HepG2 (cell line): ENCODE results near the gene PRKCZ. TPM values are rescaled to one million over a fixed set of nuclear protein-coding genes. Genes with fewer than 3 reads are reported as not detected.
A peak's percentile ranks its signal among the peaks of the same experiment; 100 is the strongest.

Experiments used
- ATAC-seq: fragments of 200-7000 bp; cut with Tn5 transposase; 3 replicates; pipeline ENCODE4 v1.9.1; 2020; ENCODE audit warnings: mild to moderate bottlenecking, moderate library complexity
- BruUV-seq: library from RNA; stranded (reverse); fragments of 400-500 nt; replicated peaks from 2 replicates; lab custom pipeline; 2021; lab: Mats Ljungman, UMichigan
- CTCF ChIA-PET: fragments of 300-600 bp; formaldehyde crosslinking; extraction: SDS; loops from one replicate; lab custom pipeline; 2021; ENCODE audit warnings: low total read pairs, inconsistent platforms, low intra/inter-chr PET ratio; lab: Yijun Ruan, JAX
- POLR2A ChIA-PET: fragments of 350-600 bp; sonication (Branson Sonifier 250); formaldehyde crosslinking; loops from one replicate; lab custom pipeline; 2020; ENCODE audit warnings: antibody characterized with exemption, inconsistent platforms; lab: Yijun Ruan, JAX
- DNase-seq: peaks from one replicate; pipeline ENCODE4 v3.0.0-alpha.2; 2015; ENCODE audit warnings: low spot score
- FAIRE-seq: peaks from 3 replicates; lab custom pipeline; 2011; peaks lifted over from hg19 to GRCh38; lab: Jason Lieb, UNC
- H2AFZ ChIP-seq: one replicate; pipeline ENCODE4 v1.6.1; 2011; ENCODE audit warnings: low read length, inconsistent platforms
- H3K27ac ChIP-seq: fragments of 300-600 bp; 3 replicates; pipeline ENCODE4 v1.8.0; 2011; ENCODE audit warnings: mixed run types, mild to moderate bottlenecking, mixed read lengths, low read length, inconsistent platforms; ENCODE audit not compliant: insufficient read depth; ENCODE audit errors: extremely low read length
- H3K27me3 ChIP-seq, 2 experiments: fragments of 200-600 bp in 1 of 2; 2 replicates in 1 of 2; 3 replicates in 1 of 2; pipeline versions ENCODE4 v1.6.0 to v1.8.0; 2011; ENCODE audit warnings: low read length in 2 of 2, mild to moderate bottlenecking in 2 of 2, moderate library complexity in 2 of 2, inconsistent platforms in 1 of 2; ENCODE audit not compliant: insufficient read depth in 2 of 2, control insufficient read depth in 1 of 2
- H3K36me3 ChIP-seq, 2 experiments: fragments of 200-600 bp in 1 of 2; replicated peaks in 1 of 2; 2 replicates in 1 of 2; 3 replicates in 1 of 2; pipeline versions ENCODE4 v1.5.1 to v1.8.0; 2011; ENCODE audit warnings: low read length in 2 of 2, inconsistent platforms in 1 of 2; ENCODE audit not compliant: insufficient read depth in 2 of 2, control insufficient read depth in 1 of 2
- H3K4me1 ChIP-seq: 2 replicates; pipeline ENCODE4 v1.5.1; 2012; ENCODE audit warnings: low read length, inconsistent platforms; ENCODE audit not compliant: insufficient read depth
- H3K4me2 ChIP-seq: 2 replicates; pipeline ENCODE4 v1.6.0; 2011; ENCODE audit warnings: low read depth, low read length, inconsistent platforms
- H3K4me3 ChIP-seq, 3 experiments: fragments of 200-600 bp in 1 of 3; sonication (generic), shearing (Covaris generic) in 1 of 3; replicated peaks in 1 of 3; 2 replicates each; pipeline ENCODE4 v1.5.1; 2011 to 2016; ENCODE audit warnings: low read length in 3 of 3, inconsistent platforms in 2 of 3, low read depth in 2 of 3, mild to moderate bottlenecking in 2 of 3, control low read depth in 1 of 3, mixed read lengths in 1 of 3; ENCODE audit not compliant: insufficient read depth in 1 of 3
- H3K79me2 ChIP-seq: one replicate; pipeline ENCODE4 v1.6.1; 2011; ENCODE audit warnings: low read length, inconsistent platforms; ENCODE audit not compliant: insufficient read depth
- H3K9ac ChIP-seq: 2 replicates; pipeline ENCODE4 v1.6.0; 2011; ENCODE audit warnings: mild to moderate bottlenecking, low read depth, low read length, inconsistent platforms; ENCODE audit not compliant: insufficient read depth
- H3K9me3 ChIP-seq: 2 replicates; pipeline ENCODE4 v1.5.1; 2012; ENCODE audit warnings: mild to moderate bottlenecking, low read length
- H4K20me1 ChIP-seq: 2 replicates; pipeline ENCODE4 v1.6.0; 2011; ENCODE audit warnings: inconsistent platforms, mild to moderate bottlenecking, low read length, moderate library complexity; ENCODE audit not compliant: insufficient read depth
- AGO1 ChIP-seq: fragments of 200-400 bp; formaldehyde crosslinking; IDR thresholded peaks from 2 replicates; pipeline ENCODE4 v1.6.1; 2017; ENCODE audit warnings: mild to moderate bottlenecking, low read depth, low read length, moderate library complexity; ENCODE audit not compliant: poor library complexity, severe bottlenecking
- BATF2 ChIP-seq: sonication (generic); formaldehyde crosslinking; IDR thresholded peaks from 2 replicates; pipeline ENCODE4 v1.8.0; 2022; ENCODE audit warnings: mild to moderate bottlenecking, missing genetic modification reagents, moderate library complexity
- BCLAF1 ChIP-seq: fragments of 450-650 bp; IDR thresholded peaks from 2 replicates; pipeline ENCODE4 v1.6.1; 2017; ENCODE audit warnings: mild to moderate bottlenecking
- HES4 ChIP-seq: sonication (generic); formaldehyde crosslinking; IDR thresholded peaks from 2 replicates; pipeline ENCODE4 v1.9.0; 2021; ENCODE audit warnings: mild to moderate bottlenecking, missing genetic modification reagents, borderline replicate concordance
- IKZF1 ChIP-seq: fragments of 450-650 bp; IDR thresholded peaks from 2 replicates; pipeline ENCODE4 v1.7.1; 2016
- PHB2 ChIP-seq: fragments of 450-650 bp; IDR thresholded peaks from 2 replicates; pipeline ENCODE4 v1.6.1; 2018; ENCODE audit not compliant: partially characterized antibody
- SNAPC2 ChIP-seq: sonication (generic); formaldehyde crosslinking; IDR thresholded peaks from 2 replicates; pipeline ENCODE4 v1.8.1; 2022; ENCODE audit warnings: mild to moderate bottlenecking, missing genetic modification reagents
- ZNF781 ChIP-seq: sonication (generic); formaldehyde crosslinking; IDR thresholded peaks from 2 replicates; pipeline ENCODE4 v1.5.1; 2020; ENCODE audit warnings: borderline replicate concordance, mild to moderate bottlenecking, missing genetic modification reagents; ENCODE audit errors: not compliant biosample characterization
- WGBS: methylation state at CpG from one replicate; pipeline ENCODE4 v1.1.6; 2017; ENCODE audit warnings: low lambda C conversion rate; 5-methylcytosine and 5-hydroxymethylcytosine counted together
- in situ Hi-C: cut with HindIII; loops from 2 replicates; pipeline ENCODE4 v1.10.0; 2017; ENCODE audit warnings: low pct_unique_long_range_greater_than_20kb; ENCODE audit not compliant: extremely low pct_ligation_motif_present
- intact Hi-C: fragments of 100-400 bp; cut with micrococcal nuclease; formaldehyde crosslinking; loops from one replicate; pipeline ENCODE4 v1.10.0; 2022; ENCODE audit not compliant: unreplicated experiment
- polyA plus RNA-seq, 8 experiments: library from polyadenylated mRNA; depleted of rRNA in 3 of 8; stranded (reverse) in 7 of 8; unstranded in 1 of 8; fragments of >200 nt; fragmentation: Illumina TruSeq in 4 of 8; extraction: Trizol in 4 of 8; gene quantifications; 2 replicates each; pipeline versions ENCODE4 v1.2.1 to v1.2.3, GENCODE V29; 2011 to 2016; ENCODE audit warnings: low read depth in 4 of 8, missing spikeins in 1 of 8, mixed read lengths in 1 of 8; ENCODE audit not compliant: insufficient read depth in 1 of 8
- total RNA-seq, 5 experiments: library from RNA; depleted of rRNA; stranded (reverse); fragments of >200 nt; fragmentation: Illumina TruSeq; extraction: Trizol; gene quantifications; 2 replicates each; pipeline ENCODE4 v1.2.3, GENCODE V29; 2016; ENCODE audit warnings: low read depth in 1 of 5
- TF ChIP-seq, protein P1 (sequence below): sonication (generic); formaldehyde crosslinking; IDR thresholded peaks from 2 replicates; pipeline ENCODE4 v1.4.0; 2020; ENCODE audit warnings: missing genetic modification reagents

The PRKCZ gene
- total and polyA plus RNA-seq, 2 of the 13 experiments (the other 11 are each of a cell fraction or from before 2014, with no cell fraction given): 34.7 to 85.2 TPM

DNA sequence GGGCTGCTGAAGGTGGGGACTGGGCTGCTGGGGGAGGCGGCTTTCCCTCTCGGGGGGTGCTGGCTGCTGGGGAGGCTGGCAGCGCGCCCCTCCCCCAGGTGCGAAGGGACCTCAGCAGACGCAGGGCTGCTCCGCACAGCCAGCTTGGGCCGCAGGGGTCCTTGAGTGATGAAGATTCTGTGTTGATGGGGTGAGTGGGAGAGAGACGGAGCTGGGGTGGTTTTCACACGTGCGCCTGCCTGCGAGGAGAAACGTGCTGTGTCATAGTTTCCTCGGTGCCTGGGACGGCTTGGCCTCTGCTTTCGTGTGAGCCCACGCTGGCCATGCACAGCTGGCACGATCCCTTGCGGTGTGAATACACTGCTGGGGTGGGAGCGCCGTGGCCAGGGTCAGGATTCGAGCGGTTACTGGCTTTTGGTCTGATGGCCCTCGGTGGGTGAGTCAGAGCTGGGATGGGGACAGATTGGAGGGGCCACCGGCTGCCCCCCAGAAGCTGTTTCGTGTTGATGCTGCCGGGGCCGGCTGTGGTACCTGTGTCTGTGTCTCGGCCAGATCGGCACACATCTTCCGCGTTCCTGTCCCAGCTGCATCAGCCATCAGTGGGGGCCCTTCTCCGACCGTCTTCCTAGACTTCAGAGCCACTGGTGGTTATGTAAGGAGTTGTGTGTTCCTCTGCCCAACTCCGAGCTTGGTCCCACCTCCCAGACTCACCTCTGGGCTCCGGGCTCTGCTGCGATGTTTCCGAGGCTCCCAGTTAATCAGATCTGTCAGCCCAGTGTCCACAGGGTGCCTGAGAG lies 24.9 kb downstream of the PRKCZ start:
- BruUV-seq: no TSS peak
- no peak for DNase-seq
- WGBS: 93% methylated on average over 16 of the region's 38 CpGs
- no peak for ATAC-seq
- intact Hi-C loops: no loop called here
- ChIA-PET POLR2A (no interaction called here), CTCF (no interaction called here)
- H3K27ac ChIP-seq: no peak overlapping the region
- in situ Hi-C loops: no loop called here
- H3K79me2 ChIP-seq: peaks cover 8% of the 10 kb centered on the region
- TF ChIP-seq PHB2: no peak
- TF ChIP-seq, protein P1, sequence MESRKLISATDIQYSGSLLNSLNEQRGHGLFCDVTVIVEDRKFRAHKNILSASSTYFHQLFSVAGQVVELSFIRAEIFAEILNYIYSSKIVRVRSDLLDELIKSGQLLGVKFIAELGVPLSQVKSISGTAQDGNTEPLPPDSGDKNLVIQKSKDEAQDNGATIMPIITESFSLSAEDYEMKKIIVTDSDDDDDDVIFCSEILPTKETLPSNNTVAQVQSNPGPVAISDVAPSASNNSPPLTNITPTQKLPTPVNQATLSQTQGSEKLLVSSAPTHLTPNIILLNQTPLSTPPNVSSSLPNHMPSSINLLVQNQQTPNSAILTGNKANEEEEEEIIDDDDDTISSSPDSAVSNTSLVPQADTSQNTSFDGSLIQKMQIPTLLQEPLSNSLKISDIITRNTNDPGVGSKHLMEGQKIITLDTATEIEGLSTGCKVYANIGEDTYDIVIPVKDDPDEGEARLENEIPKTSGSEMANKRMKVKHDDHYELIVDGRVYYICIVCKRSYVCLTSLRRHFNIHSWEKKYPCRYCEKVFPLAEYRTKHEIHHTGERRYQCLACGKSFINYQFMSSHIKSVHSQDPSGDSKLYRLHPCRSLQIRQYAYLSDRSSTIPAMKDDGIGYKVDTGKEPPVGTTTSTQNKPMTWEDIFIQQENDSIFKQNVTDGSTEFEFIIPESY: no peak
- peak; percentile 17 for TF ChIP-seq AGO1
- H2AFZ ChIP-seq: no peak overlapping the region
- no peak overlapping the region for H3K9ac ChIP-seq
- peaks cover 14% of the 10 kb centered on the region for H3K4me1 ChIP-seq
- no peak overlapping the region for H3K4me3 ChIP-seq
- no peaks in the 10 kb centered on the region for H4K20me1 ChIP-seq
- no peaks in the 10 kb centered on the region for H3K27me3 ChIP-seq
- H3K36me3 ChIP-seq: peaks cover 4 to 12% of the 10 kb centered on the region in 2 experiments; a peak in 4 of 5 replicates
- H3K9me3 ChIP-seq: peaks cover 18% of the 10 kb centered on the region
- no peak overlapping the region for H3K4me2 ChIP-seq
- FAIRE-seq: no peak

- ChIA-PET POLR2A (no interaction called here), CTCF (no interaction called here)
- no peak for FAIRE-seq
- 98% methylated on average over 19 of the region's 21 CpGs for WGBS
- H2AFZ ChIP-seq: no peak overlapping the region
- no peak overlapping the region for H3K4me2 ChIP-seq
- intact Hi-C loops: no loop called here
- H3K27me3 ChIP-seq: no peaks in the 10 kb centered on the region
- no peaks in the 10 kb centered on the region for H4K20me1 ChIP-seq
- H3K36me3 ChIP-seq: peaks cover 4 to 12% of the 10 kb centered on the region in 2 experiments; a peak in 4 of 5 replicates
- H3K27ac ChIP-seq: no peak overlapping the region
- BruUV-seq: no TSS peak
- H3K4me3 ChIP-seq: no peak overlapping the region
- H3K9me3 ChIP-seq: peaks cover 18% of the 10 kb centered on the region
- in situ Hi-C loops: no loop called here
- no peak for ATAC-seq
- H3K79me2 ChIP-seq: peaks cover 8% of the 10 kb centered on the region
- H3K9ac ChIP-seq: no peak overlapping the region
- H3K4me1 ChIP-seq: peaks cover 8% of the 10 kb centered on the region
- no peak for DNase-seq
- TF ChIP-seq BCLAF1: no peak
- no peak for TF ChIP-seq HES4
- TF ChIP-seq ZNF781 (CRISPR knock-in tag): no peak
- TF ChIP-seq IKZF1: no peak
- TF ChIP-seq SNAPC2 (CRISPR knock-in tag): no peak
- no peak for TF ChIP-seq BATF2 (CRISPR knock-in tag)
Observed at GRCh38 chr1:2076826-2077225, 26.6 kb downstream of the PRKCZ start.
